ENCODE results near the gene BCL2. TPM values are rescaled to one million over a fixed set of nuclear protein-coding genes. Genes with fewer than 3 reads are reported as not detected.

BCL2 gene
- total and polyA plus RNA-seq, 4 experiments from 2014 or later: 28.5 to 50.4 (median 41.8) TPM

GRCh38 chr18:63102941-63103744 lies 216.4 kb downstream of the BCL2 start:
- Histone ChIP-seq H3K27ac (ENCODE audit: low read depth, low read length) (no peak overlapping the region), H3K27me3 (ENCODE audit: insufficient read depth, low read length) (no peaks in the 10 kb centered on the region), H3K36me3 (ENCODE audit: insufficient read depth, low read length) (no peaks in the 10 kb centered on the region), H3K4me1 (ENCODE audit: insufficient read depth, low read length) (peaks cover 40% of the 10 kb centered on the region), H3K9me3 (ENCODE audit: control insufficient read depth in 1 of 2, low read length in 2 of 2) (no peaks in the 10 kb centered on the region), H3K4me3 (ENCODE audit: low read length in 2 of 2) (no peak overlapping the region)
- ChIA-PET CTCF (ENCODE audit: partially characterized antibody) (no interaction called here), POLR2A (ENCODE audit: partially characterized antibody) (no interaction called here)
- Mint-ChIP-seq H3K27ac (peak overlapping the region in 4 of 7 donors; percentile 2 to 80 (median 6)), H3K36me3 (no peaks in the 10 kb centered on the region), H3K9me3 (peaks cover 0 to 5% (median 0%) of the 10 kb centered on the region in 8 donors), H3K27me3 (peaks cover 0 to 2% of the 10 kb centered on the region in 2 donors), H3K4me3 (peak overlapping the region in 1 of 8 donors; percentile 44), H3K4me1 (peaks cover 35 to 63% (median 51%) of the 10 kb centered on the region in 4 donors)
- intact Hi-C loops (cut with micrococcal nuclease): no loop called here
- no peak for DNase-seq

- H3K4me1 Mint-ChIP-seq: peaks cover 33 to 55% (median 43%) of the 10 kb centered on the region in 4 donors
- intact Hi-C loops (cut with micrococcal nuclease): no loop called here
Observed at GRCh38 chr18:63100630-63101055, 218.9 kb downstream of the BCL2 start.

GRCh38 chr18:63099848-63100629 lies 219.5 kb downstream of the BCL2 start:
- Histone ChIP-seq H3K4me1 (ENCODE audit: insufficient read depth, low read length) (peaks cover 32% of the 10 kb centered on the region), H3K4me3 (ENCODE audit: low read length in 2 of 2) (no peak overlapping the region), H3K27ac (ENCODE audit: low read depth, low read length) (no peak overlapping the region), H3K9me3 (ENCODE audit: control insufficient read depth in 1 of 2, low read length in 2 of 2) (no peaks in the 10 kb centered on the region), H3K27me3 (ENCODE audit: insufficient read depth, low read length) (no peaks in the 10 kb centered on the region), H3K36me3 (ENCODE audit: insufficient read depth, low read length) (no peaks in the 10 kb centered on the region)
- H3K9me3 Mint-ChIP-seq: peaks cover 0 to 5% (median 0%) of the 10 kb centered on the region in 8 donors
- no peaks in the 10 kb centered on the region for H3K36me3 Mint-ChIP-seq
- no peak for DNase-seq
- peaks cover 33 to 50% (median 39%) of the 10 kb centered on the region in 4 donors for H3K4me1 Mint-ChIP-seq
- peak overlapping the region in 2 of 7 donors; percentile 10 to 88 for H3K27ac Mint-ChIP-seq
- ChIA-PET CTCF (ENCODE audit: partially characterized antibody) (no interaction called here), POLR2A (ENCODE audit: partially characterized antibody) (no interaction called here)
- H3K27me3 Mint-ChIP-seq: peaks cover 0 to 2% of the 10 kb centered on the region in 2 donors
- intact Hi-C loops (cut with micrococcal nuclease): no loop called here
- H3K4me3 Mint-ChIP-seq: peak overlapping the region in 3 of 8 donors; percentile 20 to 61 (median 32)

More at GRCh38 chr18:63100630-63101055, 218.9 kb downstream of the BCL2 start:
- Histone ChIP-seq H3K4me1 (ENCODE audit: insufficient read depth, low read length) (peaks cover 32% of the 10 kb centered on the region), H3K36me3 (ENCODE audit: insufficient read depth, low read length) (no peaks in the 10 kb centered on the region), H3K4me3 (ENCODE audit: low read length in 2 of 2) (no peak overlapping the region), H3K9me3 (ENCODE audit: control insufficient read depth in 1 of 2, low read length in 2 of 2) (no peaks in the 10 kb centered on the region), H3K27ac (ENCODE audit: low read depth, low read length) (no peak overlapping the region), H3K27me3 (ENCODE audit: insufficient read depth, low read length) (no peaks in the 10 kb centered on the region)
- Mint-ChIP-seq H3K27ac (no peak overlapping the region), H3K4me3 (peak overlapping the region in 2 of 8 donors; percentile 5 to 23), H3K27me3 (peaks cover 0 to 2% of the 10 kb centered on the region in 2 donors), H3K9me3 (peaks cover 0 to 5% (median 0%) of the 10 kb centered on the region in 8 donors), H3K36me3 (no peaks in the 10 kb centered on the region)
- CTCF ChIA-PET (ENCODE audit: partially characterized antibody): no interaction called here
- POLR2A ChIA-PET (ENCODE audit: partially characterized antibody): no interaction called here
- no peak for DNase-seq

- ChIA-PET CTCF (ENCODE audit: partially characterized antibody) (no interaction called here), POLR2A (ENCODE audit: partially characterized antibody) (no interaction called here)
- H3K4me1 Mint-ChIP-seq: peaks cover 33 to 50% (median 39%) of the 10 kb centered on the region in 4 donors
- Histone ChIP-seq H3K27ac (ENCODE audit: low read depth, low read length) (no peak overlapping the region), H3K4me1 (ENCODE audit: insufficient read depth, low read length) (peaks cover 32% of the 10 kb centered on the region), H3K27me3 (ENCODE audit: insufficient read depth, low read length) (no peaks in the 10 kb centered on the region), H3K36me3 (ENCODE audit: insufficient read depth, low read length) (no peaks in the 10 kb centered on the region), H3K9me3 (ENCODE audit: control insufficient read depth in 1 of 2, low read length in 2 of 2) (no peaks in the 10 kb centered on the region), H3K4me3 (ENCODE audit: low read length in 2 of 2) (peak overlapping the region in 1 of 2 donors; percentile 18)
- peak overlapping the region in 4 of 7 donors; percentile 7 to 88 (median 57) for H3K27ac Mint-ChIP-seq
- no peaks in the 10 kb centered on the region for H3K36me3 Mint-ChIP-seq
- peaks cover 0 to 2% of the 10 kb centered on the region in 2 donors for H3K27me3 Mint-ChIP-seq
- intact Hi-C loops (cut with micrococcal nuclease): no loop called here
- DNase-seq: no peak
- H3K4me3 Mint-ChIP-seq: peak overlapping the region in 6 of 8 donors; percentile 24 to 77 (median 64)
- H3K9me3 Mint-ChIP-seq: peaks cover 0 to 5% (median 0%) of the 10 kb centered on the region in 8 donors
Observed at GRCh38 chr18:63099091-63099840, 220.3 kb downstream of the BCL2 start.

GRCh38 chr18:63098018-63098981 lies 221.3 kb downstream of the BCL2 start:
- Histone ChIP-seq H3K4me3 (ENCODE audit: low read length in 2 of 2) (peak overlapping the region in 1 of 2 donors; percentile 18), H3K36me3 (ENCODE audit: insufficient read depth, low read length) (no peaks in the 10 kb centered on the region), H3K27me3 (ENCODE audit: insufficient read depth, low read length) (no peaks in the 10 kb centered on the region), H3K4me1 (ENCODE audit: insufficient read depth, low read length) (peaks cover 32% of the 10 kb centered on the region), H3K9me3 (ENCODE audit: control insufficient read depth in 1 of 2, low read length in 2 of 2) (no peaks in the 10 kb centered on the region), H3K27ac (ENCODE audit: low read depth, low read length) (no peak overlapping the region)
- peak; percentile 30 to 71 (median 60) for DNase-seq
- no peaks in the 10 kb centered on the region for H3K27me3 Mint-ChIP-seq
- peak overlapping the region in 7 of 8 donors; percentile 31 to 77 (median 69) for H3K4me3 Mint-ChIP-seq
- POLR2A ChIA-PET (ENCODE audit: partially characterized antibody): interaction anchor here (0.6 to 1.0 kb wide), 3 partner anchors 12 to 206 kb away, joined by 3 read pairs; no protein-coding TSS in a partner anchor
- H3K4me1 Mint-ChIP-seq: peaks cover 33 to 48% (median 39%) of the 10 kb centered on the region in 4 donors
- peaks cover 0 to 5% (median 0%) of the 10 kb centered on the region in 8 donors for H3K9me3 Mint-ChIP-seq
- CTCF ChIA-PET (ENCODE audit: partially characterized antibody): no interaction called here
- intact Hi-C loops (cut with micrococcal nuclease): no loop called here
- no peaks in the 10 kb centered on the region for H3K36me3 Mint-ChIP-seq
- H3K27ac Mint-ChIP-seq: peak overlapping the region; percentile 37 to 88 (median 82)

GRCh38 chr18:63097178-63097577 lies 222.4 kb downstream of the BCL2 start:
- Histone ChIP-seq H3K27me3 (ENCODE audit: insufficient read depth, low read length) (no peaks in the 10 kb centered on the region), H3K36me3 (ENCODE audit: insufficient read depth, low read length) (no peaks in the 10 kb centered on the region), H3K27ac (ENCODE audit: low read depth, low read length) (no peak overlapping the region), H3K4me3 (ENCODE audit: low read length in 2 of 2) (no peak overlapping the region), H3K4me1 (ENCODE audit: insufficient read depth, low read length) (peaks cover 32% of the 10 kb centered on the region), H3K9me3 (ENCODE audit: control insufficient read depth in 1 of 2, low read length in 2 of 2) (no peaks in the 10 kb centered on the region)
- H3K4me1 Mint-ChIP-seq: peaks cover 29 to 42% (median 36%) of the 10 kb centered on the region in 4 donors
- peak overlapping the region in 4 of 8 donors; percentile 10 to 61 (median 31) for H3K4me3 Mint-ChIP-seq
- intact Hi-C loops (cut with micrococcal nuclease): no loop called here
- POLR2A ChIA-PET (ENCODE audit: partially characterized antibody): no interaction called here
- peaks cover 0 to 3% (median 0%) of the 10 kb centered on the region in 8 donors for H3K9me3 Mint-ChIP-seq
- peak overlapping the region in 4 of 7 donors; percentile 1 to 59 (median 42) for H3K27ac Mint-ChIP-seq
- H3K36me3 Mint-ChIP-seq: no peaks in the 10 kb centered on the region
- no peak for DNase-seq
- H3K27me3 Mint-ChIP-seq: no peaks in the 10 kb centered on the region
- CTCF ChIA-PET (ENCODE audit: partially characterized antibody): no interaction called here

Data from CD4-positive, alpha-beta memory T cell (primary cell).